IMR-90 (cell line): ENCODE data around the gene SPATA16. TPM values are rescaled to one million over a fixed set of nuclear protein-coding genes. Genes with fewer than 3 reads are reported as not detected.
"Not testable (repeated sequence)": the region's sequence is repeated elsewhere in the genome, so short reads cannot be mapped to it uniquely, and the experiment has no call there.

ENCODE experiments used
- ATAC-seq: fragments of 200-7000 bp; cut with Tn5 transposase; 2 replicates; pipeline ENCODE4 v1.9.1; 2020; ENCODE audit warnings: low read depth, mild to moderate bottlenecking, moderate library complexity
- BruUV-seq: library from RNA; stranded (reverse); fragments of 400-500 nt; replicated peaks from 2 replicates; lab custom pipeline; 2021; lab: Mats Ljungman, UMichigan
- CTCF ChIA-PET: fragments of 300-600 bp; formaldehyde crosslinking; extraction: SDS; loops from one replicate; lab custom pipeline; 2021; ENCODE audit warnings: antibody characterized with exemption; lab: Yijun Ruan, JAX
- POLR2A ChIA-PET: fragments of 300-600 bp; sonication (Branson Sonifier 250); formaldehyde crosslinking; loops from one replicate; lab custom pipeline; 2022; ENCODE audit warnings: antibody characterized with exemption; ENCODE audit not compliant: unreplicated experiment; lab: Charles Lee
- DNase-seq: peaks from one replicate; pipeline ENCODE4 v3.0.0; 2013
- H2AFZ ChIP-seq: replicated peaks from 2 replicates; pipeline ENCODE3; 2013; ENCODE audit warnings: low read length, mild to moderate bottlenecking; ENCODE audit not compliant: poor library complexity
- H2AK5ac ChIP-seq: 2 replicates; pipeline ENCODE4 v1.6.1; 2013; ENCODE audit warnings: low read depth, low read length, inconsistent platforms
- H2AK9ac ChIP-seq: replicated peaks from 2 replicates; pipeline ENCODE3; 2013; ENCODE audit warnings: mild to moderate bottlenecking, low read depth, low read length, moderate library complexity; ENCODE audit not compliant: poor library complexity
- H2BK120ac ChIP-seq: 2 replicates; pipeline ENCODE4 v1.6.1; 2013; ENCODE audit warnings: low read depth, low read length, inconsistent platforms
- H2BK15ac ChIP-seq: 3 replicates; pipeline ENCODE4 v1.6.1; 2013; ENCODE audit warnings: low read depth, low read length, inconsistent platforms
- H2BK20ac ChIP-seq: 2 replicates; pipeline ENCODE4 v1.6.1; 2013; ENCODE audit warnings: low read depth, mild to moderate bottlenecking, inconsistent platforms, low read length, moderate library complexity
- H2BK5ac ChIP-seq: 2 replicates; pipeline ENCODE4 v1.6.1; 2013; ENCODE audit warnings: mild to moderate bottlenecking, low read depth, low read length, inconsistent platforms; ENCODE audit not compliant: poor library complexity, severe bottlenecking
- H3K14ac ChIP-seq: replicated peaks from 2 replicates; pipeline ENCODE4 v1.6.1; 2013; ENCODE audit warnings: low read depth, low read length, inconsistent platforms
- H3K18ac ChIP-seq: 2 replicates; pipeline ENCODE4 v1.6.1; 2013; ENCODE audit warnings: low read depth, low read length, control low read depth
- H3K23ac ChIP-seq: 2 replicates; pipeline ENCODE4 v1.6.1; 2013; ENCODE audit warnings: low read depth, low read length, inconsistent platforms
- H3K27ac ChIP-seq: 2 replicates; pipeline ENCODE4 v1.5.1; 2013; ENCODE audit warnings: mild to moderate bottlenecking, control low read depth, low read length; ENCODE audit not compliant: insufficient read depth
- H3K27me3 ChIP-seq: 2 replicates; pipeline ENCODE4 v1.6.1; 2013; ENCODE audit warnings: low read length; ENCODE audit not compliant: control insufficient read depth, insufficient read depth
- H3K36me3 ChIP-seq: 2 replicates; pipeline ENCODE4 v1.6.1; 2013; ENCODE audit warnings: low read length, mixed read lengths; ENCODE audit not compliant: control insufficient read depth, insufficient read depth
- H3K4ac ChIP-seq: 2 replicates; pipeline ENCODE4 v1.6.1; 2013; ENCODE audit warnings: low read depth, low read length, inconsistent platforms
- H3K4me1 ChIP-seq: 2 replicates; pipeline ENCODE4 v1.6.1; 2013; ENCODE audit warnings: low read length, mixed read lengths; ENCODE audit not compliant: control insufficient read depth, insufficient read depth
- H3K4me2 ChIP-seq: 2 replicates; pipeline ENCODE4 v1.6.1; 2013; ENCODE audit warnings: low read depth, mild to moderate bottlenecking, control low read depth, low read length, moderate library complexity
- H3K4me3 ChIP-seq: 2 replicates; pipeline ENCODE4 v1.5.1; 2013; ENCODE audit warnings: low read depth, mild to moderate bottlenecking, control low read depth, low read length, moderate library complexity; ENCODE audit not compliant: insufficient read depth
- H3K56ac ChIP-seq: 2 replicates; pipeline ENCODE4 v1.6.1; 2013; ENCODE audit warnings: low read length, inconsistent platforms; ENCODE audit not compliant: insufficient read depth; ENCODE audit errors: extremely low read depth
- H3K79me1 ChIP-seq, 2 experiments: 2 replicates each; pipeline ENCODE4 v1.6.1; 2013; ENCODE audit warnings: low read length in 2 of 2, inconsistent platforms in 1 of 2, low read depth in 1 of 2
- H3K9ac ChIP-seq: 2 replicates; pipeline ENCODE4 v1.6.1; 2013; ENCODE audit warnings: low read depth, low read length, control low read depth
- H3K9me1 ChIP-seq: 2 replicates; pipeline ENCODE4 v1.6.1; 2013; ENCODE audit warnings: low read length, inconsistent platforms; ENCODE audit not compliant: insufficient read depth
- H3K9me3 ChIP-seq: 2 replicates; pipeline ENCODE4 v1.6.1; 2013; ENCODE audit warnings: low read length; ENCODE audit not compliant: control insufficient read depth, insufficient read depth
- H4K20me1 ChIP-seq: 2 replicates; pipeline ENCODE4 v1.6.1; 2013; ENCODE audit warnings: low read length, inconsistent platforms; ENCODE audit not compliant: insufficient read depth
- H4K5ac ChIP-seq: 2 replicates; pipeline ENCODE4 v1.6.1; 2013; ENCODE audit warnings: mild to moderate bottlenecking, low read depth, low read length, control low read depth
- H4K8ac ChIP-seq, 2 experiments: 2 replicates each; pipeline ENCODE4 v1.6.1; 2013; ENCODE audit warnings: low read depth in 2 of 2, low read length in 2 of 2, control low read depth in 1 of 2, inconsistent platforms in 1 of 2
- H4K91ac ChIP-seq: 2 replicates; pipeline ENCODE4 v1.6.1; 2013; ENCODE audit warnings: low read depth, low read length, inconsistent platforms; ENCODE audit not compliant: insufficient read depth
- CHD1 ChIP-seq: IDR thresholded peaks from 2 replicates; pipeline ENCODE4 v1.6.1; 2012; ENCODE audit warnings: low read depth, low read length, improper control_type of control experiment
- NFE2L2 ChIP-seq: fragments of 150-350 bp; IDR thresholded peaks from 2 replicates; pipeline ENCODE4 v1.6.1; 2016; ENCODE audit warnings: low read depth, mild to moderate bottlenecking, low read length
- POLR2A ChIP-seq: IDR thresholded peaks from 2 replicates; pipeline ENCODE4 v1.6.1; 2012; ENCODE audit warnings: mild to moderate bottlenecking, low read depth, low read length
- RFX5 ChIP-seq: IDR thresholded peaks from 2 replicates; pipeline ENCODE4 v1.8.0; 2012; ENCODE audit warnings: low read depth, mild to moderate bottlenecking, low read length, moderate library complexity
- WGBS, 2 experiments: methylation state at CpG; one replicate each; pipeline versions ENCODE4 v1.1.5 to v1.1.7; 2013; ENCODE audit warnings: missing lambda C conversion rate in 2 of 2; ENCODE audit not compliant: insufficient read length in 1 of 2; ENCODE audit errors: extremely low coverage in 2 of 2; 5-methylcytosine and 5-hydroxymethylcytosine counted together
- dilution Hi-C: fragments of 300-500 bp; cut with HindIII; formaldehyde crosslinking; loops from one replicate; pipeline ENCODE4 v1.14.3; 2018; ENCODE audit warnings: low sequenced_read_pairs; ENCODE audit not compliant: unreplicated experiment
- in situ Hi-C: fragments of 300-500 bp; cut with MboI; formaldehyde crosslinking; loops from 3 replicates; pipeline ENCODE4 v1.14.3; 2019; ENCODE audit warnings: low sequenced_read_pairs, inconsistent platforms, mixed read lengths
- intact Hi-C: fragments of 100-400 bp; cut with micrococcal nuclease; formaldehyde crosslinking; loops from 2 replicates; pipeline ENCODE4 v1.10.0; 2022
- polyA plus RNA-seq, 3 experiments: library from polyadenylated mRNA; depleted of rRNA; stranded (reverse); fragments of >200 nt; gene quantifications; 2 replicates each; pipeline ENCODE4 v1.2.3, GENCODE V29; 2012; ENCODE audit warnings: low replicate concordance in 1 of 3
- total RNA-seq: library from RNA; depleted of rRNA; stranded (reverse); fragments of >200 nt; gene quantifications from 2 replicates; pipeline ENCODE4 v1.2.3, GENCODE V29; 2012
- TF ChIP-seq, protein P1 (sequence below): fragments of 150-350 bp; IDR thresholded peaks from 2 replicates; pipeline ENCODE4 v1.6.1; 2017; ENCODE audit warnings: mild to moderate bottlenecking, antibody characterized with exemption, low read length, low read depth
- TF ChIP-seq, protein P2 (sequence below): conservative IDR thresholded peaks from 2 replicates; pipeline ENCODE4 v1.5.1; 2012; ENCODE audit warnings: mild to moderate bottlenecking, low read depth, low read length, improper control_type of control experiment

The SPATA16 gene
- total and polyA plus RNA-seq, 2 of the 4 experiments (the other 2 are of a cell fraction), result not detected

DNA sequence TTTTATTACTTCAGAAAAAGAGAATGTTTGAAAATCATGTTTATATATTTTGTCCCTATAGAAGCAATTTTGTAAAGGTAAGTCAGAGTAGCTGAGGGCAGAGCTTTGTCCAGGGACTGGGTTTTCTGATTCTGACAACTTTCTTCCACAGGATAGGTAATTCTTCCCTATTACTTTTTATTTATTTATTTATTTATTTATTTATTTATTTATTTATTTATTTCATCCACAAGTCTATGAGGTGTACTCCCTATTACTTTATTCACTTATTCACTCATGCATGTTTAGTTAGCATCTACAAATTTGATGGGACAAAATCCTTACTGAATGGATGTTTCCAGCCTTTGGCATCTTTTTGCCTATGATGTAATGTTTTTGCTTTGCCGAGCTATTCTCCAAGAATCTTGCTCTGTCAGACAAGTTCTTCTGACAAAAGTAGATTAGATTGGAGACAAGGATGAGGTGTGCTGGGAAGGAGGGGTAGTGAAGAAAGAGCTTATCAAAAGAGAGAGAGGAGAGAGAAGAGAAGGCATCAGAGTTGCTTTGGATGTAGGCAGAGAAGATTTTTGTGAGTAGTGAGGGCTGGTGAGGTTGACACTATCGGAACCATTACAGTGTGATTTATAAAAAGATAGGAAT lies 119.4 kb downstream of the SPATA16 start:
- no peak overlapping the region for H3K4ac ChIP-seq
- H2AK5ac ChIP-seq, result no peak overlapping the region
- no peaks in the 10 kb centered on the region for H3K36me3 ChIP-seq
- H2BK20ac ChIP-seq, result no peak overlapping the region
- no peak overlapping the region for H3K23ac ChIP-seq
- H2BK5ac ChIP-seq, result no peak overlapping the region
- in situ Hi-C loops (no loop called here), dilution Hi-C loops (no loop called here), intact Hi-C loops (no loop called here)
- POLR2A ChIA-PET, result no interaction called here
- H3K4me3 ChIP-seq, result no peak overlapping the region
- TF ChIP-seq, protein P1, sequence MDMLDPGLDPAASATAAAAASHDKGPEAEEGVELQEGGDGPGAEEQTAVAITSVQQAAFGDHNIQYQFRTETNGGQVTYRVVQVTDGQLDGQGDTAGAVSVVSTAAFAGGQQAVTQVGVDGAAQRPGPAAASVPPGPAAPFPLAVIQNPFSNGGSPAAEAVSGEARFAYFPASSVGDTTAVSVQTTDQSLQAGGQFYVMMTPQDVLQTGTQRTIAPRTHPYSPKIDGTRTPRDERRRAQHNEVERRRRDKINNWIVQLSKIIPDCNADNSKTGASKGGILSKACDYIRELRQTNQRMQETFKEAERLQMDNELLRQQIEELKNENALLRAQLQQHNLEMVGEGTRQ, result no peak
- TF ChIP-seq CHD1 (no peak), NFE2L2 (no peak), POLR2A (no peak), RFX5 (no peak)
- TF ChIP-seq, protein P2, sequence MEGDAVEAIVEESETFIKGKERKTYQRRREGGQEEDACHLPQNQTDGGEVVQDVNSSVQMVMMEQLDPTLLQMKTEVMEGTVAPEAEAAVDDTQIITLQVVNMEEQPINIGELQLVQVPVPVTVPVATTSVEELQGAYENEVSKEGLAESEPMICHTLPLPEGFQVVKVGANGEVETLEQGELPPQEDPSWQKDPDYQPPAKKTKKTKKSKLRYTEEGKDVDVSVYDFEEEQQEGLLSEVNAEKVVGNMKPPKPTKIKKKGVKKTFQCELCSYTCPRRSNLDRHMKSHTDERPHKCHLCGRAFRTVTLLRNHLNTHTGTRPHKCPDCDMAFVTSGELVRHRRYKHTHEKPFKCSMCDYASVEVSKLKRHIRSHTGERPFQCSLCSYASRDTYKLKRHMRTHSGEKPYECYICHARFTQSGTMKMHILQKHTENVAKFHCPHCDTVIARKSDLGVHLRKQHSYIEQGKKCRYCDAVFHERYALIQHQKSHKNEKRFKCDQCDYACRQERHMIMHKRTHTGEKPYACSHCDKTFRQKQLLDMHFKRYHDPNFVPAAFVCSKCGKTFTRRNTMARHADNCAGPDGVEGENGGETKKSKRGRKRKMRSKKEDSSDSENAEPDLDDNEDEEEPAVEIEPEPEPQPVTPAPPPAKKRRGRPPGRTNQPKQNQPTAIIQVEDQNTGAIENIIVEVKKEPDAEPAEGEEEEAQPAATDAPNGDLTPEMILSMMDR, result no peak
- CTCF ChIA-PET, result no interaction called here
- H4K91ac ChIP-seq, result no peak overlapping the region
- H4K5ac ChIP-seq, result no peak overlapping the region
- H3K27me3 ChIP-seq, result no peaks in the 10 kb centered on the region
- H3K9me3 ChIP-seq, result no peaks in the 10 kb centered on the region
- DNase-seq (no peak), ATAC-seq (no peak)
- H3K9me1 ChIP-seq, result no peaks in the 10 kb centered on the region
- H2BK15ac ChIP-seq, result no peak overlapping the region
- H3K14ac ChIP-seq, result no peak overlapping the region
- no peak overlapping the region for H3K9ac ChIP-seq
- no TSS peak for BruUV-seq
- WGBS, 2 experiments, result 83% methylated on average over 1 of the region's 2 CpGs; no CpG with 5 or more reads in 1 of the 2 experiments
- no peak overlapping the region for H2AK9ac ChIP-seq
- no peak overlapping the region for H3K4me2 ChIP-seq
- H3K27ac ChIP-seq, result no peak overlapping the region
- no peak overlapping the region for H4K8ac ChIP-seq
- H2AFZ ChIP-seq, result no peak overlapping the region
- no peak overlapping the region for H2BK120ac ChIP-seq
- H3K79me1 ChIP-seq, result no peaks in the 10 kb centered on the region
- H3K18ac ChIP-seq, result no peak overlapping the region
- no peaks in the 10 kb centered on the region for H4K20me1 ChIP-seq
- H3K4me1 ChIP-seq, result no peaks in the 10 kb centered on the region
- H3K56ac ChIP-seq, result no peak overlapping the region

DNA sequence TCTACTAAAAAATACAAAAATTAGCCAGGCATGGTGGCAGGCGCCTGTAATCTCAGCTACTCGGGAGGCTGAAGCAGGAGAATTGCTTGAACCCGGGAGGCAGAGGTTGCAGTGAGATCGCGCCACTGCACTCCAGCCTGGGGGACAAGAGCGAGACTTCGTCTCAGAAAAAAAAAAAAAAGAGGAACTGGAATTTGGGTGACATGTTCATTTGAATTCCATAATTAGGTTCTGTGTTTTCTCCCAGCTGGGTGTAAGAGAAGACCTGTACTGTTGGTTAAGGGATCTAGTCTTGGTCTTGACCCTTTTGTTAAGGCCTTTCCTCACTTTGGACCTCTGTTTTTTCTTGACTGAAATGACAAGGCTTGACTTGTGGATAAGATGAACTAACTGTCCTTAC lies 120.9 kb downstream of the SPATA16 start:
- CTCF ChIA-PET, DNase-seq, H3K27ac ChIP-seq, H3K4me1 ChIP-seq, H3K9me3 ChIP-seq, H4K5ac ChIP-seq, ATAC-seq, H2BK20ac ChIP-seq, intact Hi-C loops, H2BK5ac ChIP-seq, in situ Hi-C loops, H2BK15ac ChIP-seq, H4K20me1 ChIP-seq, H4K91ac ChIP-seq, H3K4me2 ChIP-seq, dilution Hi-C loops, BruUV-seq, H3K14ac ChIP-seq, H3K4me3 ChIP-seq, H3K9me1 ChIP-seq, H3K9ac ChIP-seq, H2BK120ac ChIP-seq, H3K56ac ChIP-seq, POLR2A ChIA-PET, H3K23ac ChIP-seq, H3K4ac ChIP-seq, H3K79me1 ChIP-seq, H2AK9ac ChIP-seq, H2AFZ ChIP-seq, H3K27me3 ChIP-seq, H2AK5ac ChIP-seq, H3K18ac ChIP-seq, H3K36me3 ChIP-seq, H4K8ac ChIP-seq: not testable (repeated sequence)
- WGBS, 2 experiments, result 71% methylated on average over 5 of the region's 7 CpGs; no CpG with 5 or more reads in 1 of the 2 experiments
